Thyroid gland (tissue), 4 donors: ENCODE data around the gene CLCA2.

Source experiments
- CTCF ChIP-seq, 6 experiments: fragments of 200-600 bp in 3 of 6; fragments of 450-650 bp in 3 of 6; sonication (generic) in 3 of 6; IDR thresholded peaks; one replicate each; pipeline ENCODE4 v1.5.1; 2016 to 2019; ENCODE audit warnings: antibody characterized with exemption in 6 of 6, mild to moderate bottlenecking in 2 of 6, inconsistent platforms in 1 of 6, moderate library complexity in 1 of 6
- POLR2A ChIP-seq, 2 donors: fragments of 450-650 bp; IDR thresholded peaks; one replicate each; pipeline ENCODE4 v1.6.1; 2017; ENCODE audit warnings: antibody characterized with exemption in 2 of 2, mild to moderate bottlenecking in 2 of 2, moderate library complexity in 1 of 2

DNA sequence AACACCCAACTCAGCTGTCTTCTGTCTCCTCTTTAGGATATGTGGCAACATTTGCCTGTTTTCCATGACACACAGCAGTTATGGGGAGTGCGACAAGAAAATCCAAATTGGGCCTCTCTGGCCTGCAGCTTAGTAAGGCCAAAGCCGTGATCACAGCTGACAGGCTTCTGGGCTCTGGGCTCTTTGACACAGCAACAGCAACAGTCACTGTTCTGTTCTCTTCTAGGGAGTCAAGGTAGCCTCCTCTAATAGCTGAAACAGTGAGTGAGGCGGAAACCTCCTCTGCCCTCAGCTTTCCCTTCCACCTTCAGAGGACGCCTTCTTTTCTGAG, 63.8 kb downstream of the CLCA2 start:
- TF ChIP-seq POLR2A (IDR thresholded peaks at IDR 0.05) (no peak), CTCF (IDR thresholded peaks at IDR 0.05) (no peak)
